Pancreas (tissue), 10 donors: Measurements from ENCODE around the gene ARHGAP21. TPM values are rescaled to one million over a fixed set of nuclear protein-coding genes. Genes with fewer than 3 reads are reported as not detected.
"Not testable (repeated sequence)": the region's sequence is repeated elsewhere in the genome, so short reads cannot be mapped to it uniquely, and the experiment has no call there.

ENCODE experiments used
- ATAC-seq, 4 donors: fragments of 200-7000 bp; cut with Tn5 transposase; one replicate each; pipeline versions ENCODE4 v1.8.0 to v1.9.1; 2020; ENCODE audit warnings: mild to moderate bottlenecking in 4 of 4, moderate library complexity in 4 of 4
- DNase-seq, 6 donors: peaks; one replicate each; pipeline ENCODE4 v3.0.0-alpha.2; 2020
- FAIRE-seq: peaks from 2 replicates; lab custom pipeline; 2012; peaks lifted over from hg19 to GRCh38; lab: Jason Lieb, UNC
- H3K27ac ChIP-seq, 4 donors: fragments of 200-600 bp; sonication (generic); 1 replicate in 3 of 4; 2 replicates in 1 of 4; pipeline versions ENCODE4 v1.5.0 to v1.8.0; 2020
- H3K27me3 ChIP-seq, 4 donors: fragments of 200-600 bp; one replicate each; pipeline ENCODE4 v1.8.0; 2021
- H3K36me3 ChIP-seq, 3 donors: fragments of 200-600 bp; sonication (generic) in 1 of 3; one replicate each; pipeline versions ENCODE4 v1.5.0 to v1.8.0; 2020 to 2021
- H3K4me1 ChIP-seq, 3 donors: fragments of 200-600 bp; one replicate each; pipeline ENCODE4 v1.8.0; 2021
- H3K4me3 ChIP-seq, 4 donors: fragments of 200-600 bp; sonication (generic) in 2 of 4; one replicate each; pipeline versions ENCODE4 v1.5.0 to v1.8.0; 2020 to 2021
- H3K9me3 ChIP-seq, 4 donors: fragments of 200-600 bp; one replicate each; pipeline ENCODE4 v1.8.0; 2021
- CTCF ChIP-seq, 4 donors: fragments of 200-600 bp; sonication (generic) in 3 of 4; IDR thresholded peaks; one replicate each; pipeline versions ENCODE4 v1.5.0 to v1.8.0; 2021; ENCODE audit warnings: antibody characterized with exemption in 4 of 4
- WGBS, 2 donors: extraction: QIAGEN DNeasy Blood & Tissue Kit; methylation state at CpG; one replicate each; pipeline ENCODE4 v1.1.7; 2013; 5-methylcytosine and 5-hydroxymethylcytosine counted together
- intact Hi-C, 3 donors: fragments of 100-400 bp; cut with DNase I; formaldehyde crosslinking; loops; one replicate each; pipeline versions ENCODE4 v1.11.1 to v1.14.2; 2022
- polyA plus RNA-seq, 2 donors: library from polyadenylated mRNA; stranded (reverse); fragments of 200-250 nt; gene quantifications; one replicate each; pipeline ENCODE4 v1.2.3, GENCODE V29; 2013
- total RNA-seq, 6 donors: library from RNA; stranded (reverse); fragmentation: NEBNext Ultra II Directional in 4 of 6; extraction: Animal tissue kit (Norgen Biotek cat#: 25700) in 4 of 6; gene quantifications; one replicate each; pipeline versions ENCODE4 v1.2.1 to v1.2.4, GENCODE V29; 2021 to 2023
- donor health status: healthy with polysubstance abuse.
- donor health status: DM: no; HTN: no; CAD: no; lungs with moderate emphysema.
- donor health status: DM: no; HTN: no; CAD: no.
- donor health status: control.
- donor health status: control.
- donor health status: Bipolar disorder and iron deficiency.
- donor health status: DM: yes; HTN: yes; CAD: no.
- donor health status: DM: no; HTN: no; CAD: no.
- donor health status: DM: no; HTN: no; CAD: no.
- donor health status: DM: yes; HTN: yes; CAD: no.

Gene ARHGAP21
- total and polyA plus RNA-seq, 8 donors, result 11.0 to 42.1 (median 25.2) TPM

- FAIRE-seq, result no peak
- Histone ChIP-seq H3K4me3 (no peak overlapping the region), H3K27me3 (no peaks in the 10 kb centered on the region), H3K9me3 (no peaks in the 10 kb centered on the region), H3K36me3 (no peaks in the 10 kb centered on the region), H3K27ac (no peak overlapping the region), H3K4me1 (no peaks in the 10 kb centered on the region)
- ATAC-seq, result no peak
- intact Hi-C loops, result no loop called here
- no peak for DNase-seq
- TF ChIP-seq CTCF (IDR thresholded peaks at IDR 0.05), result no peak
- WGBS, 2 donors, result 67 to 70% methylated on average over 4 of the region's 4 CpGs
Observed at GRCh38 chr10:24622781-24623301, 100.8 kb downstream of the ARHGAP21 start.

GRCh38 chr10:24621035-24621795 lies 102.5 kb downstream of the ARHGAP21 start:
- H3K27ac ChIP-seq, H3K4me3 ChIP-seq, DNase-seq, intact Hi-C loops, H3K4me1 ChIP-seq, H3K36me3 ChIP-seq, H3K27me3 ChIP-seq, H3K9me3 ChIP-seq, ATAC-seq, FAIRE-seq: not testable (repeated sequence)
- whole genome bisulfite sequencing, 2 donors, result 93 to 96% methylated on average over 4 of the region's 4 CpGs

- H3K36me3 ChIP-seq, intact Hi-C loops, H3K27ac ChIP-seq, FAIRE-seq, H3K4me3 ChIP-seq, H3K9me3 ChIP-seq, DNase-seq, H3K4me1 ChIP-seq, ATAC-seq, H3K27me3 ChIP-seq: not testable (repeated sequence)
- 92 to 98% methylated on average over 8 of the region's 8 CpGs for WGBS, 2 donors
Observed at GRCh38 chr10:24619994-24620310, 103.7 kb downstream of the ARHGAP21 start.

GRCh38 chr10:24619291-24619993 lies 104.2 kb downstream of the ARHGAP21 start:
- H3K4me3 ChIP-seq, DNase-seq, H3K27ac ChIP-seq, ATAC-seq, H3K4me1 ChIP-seq, FAIRE-seq, intact Hi-C loops, H3K9me3 ChIP-seq, H3K27me3 ChIP-seq, H3K36me3 ChIP-seq: not testable (repeated sequence)
- WGBS, 2 donors, result 72 to 79% methylated on average over 11 of the region's 11 CpGs

- FAIRE-seq, result no peak
- ATAC-seq, result no peak
- H3K27ac ChIP-seq, result no peak overlapping the region
Observed at GRCh38 chr10:24618401-24618800, 105.3 kb downstream of the ARHGAP21 start.

More at GRCh38 chr10:24618401-24618800, 105.3 kb downstream of the ARHGAP21 start:
- Histone ChIP-seq H3K4me1 (no peaks in the 10 kb centered on the region), H3K36me3 (peaks cover 0 to 7% (median 0%) of the 10 kb centered on the region in 3 donors), H3K4me3 (no peak overlapping the region), H3K27me3 (no peaks in the 10 kb centered on the region), H3K9me3 (no peaks in the 10 kb centered on the region)
- no peak for TF ChIP-seq CTCF (IDR thresholded peaks at IDR 0.05)
- WGBS, 2 donors, result 82 to 89% methylated on average over 5 of the region's 5 CpGs
- intact Hi-C loops, result no loop called here
- DNase-seq, result no peak
